Activated B cell treated with CpG ODN at 0.5 μM for 24 hours (primary cell): ENCODE results near the gene DCBLD2. TPM values are rescaled to one million over a fixed set of nuclear protein-coding genes. Genes with fewer than 3 reads are reported as not detected.

Experiments used
- ATAC-seq: fragments of 200-7000 bp; cut with Tn5 transposase; one replicate; pipeline ENCODE4 v1.10.0; 2021; ENCODE audit warnings: low read depth, mild to moderate bottlenecking, moderate library complexity
- CTCF ChIA-PET: fragments of 350-600 bp; sonication (Branson Sonifier 250); formaldehyde crosslinking; loops from one replicate; lab custom pipeline; 2021; ENCODE audit warnings: antibody characterized with exemption; lab: Charles Lee
- POLR2A ChIA-PET: fragments of 350-600 bp; sonication (Branson Sonifier 250); formaldehyde crosslinking; loops from one replicate; lab custom pipeline; 2021; ENCODE audit warnings: antibody characterized with exemption; lab: Charles Lee
- DNase-seq: peaks from one replicate; pipeline ENCODE4 v3.0.0; 2022
- H3K27ac Mint-ChIP-seq: one replicate; pipeline ENCODE4 v1.8.0; 2020; ENCODE audit warnings: mixed read lengths
- H3K27me3 Mint-ChIP-seq: one replicate; pipeline ENCODE4 v1.8.0; 2021; ENCODE audit warnings: mixed read lengths
- H3K36me3 Mint-ChIP-seq: one replicate; pipeline ENCODE4 v1.8.0; 2021; ENCODE audit warnings: low read depth, mixed read lengths
- H3K4me1 Mint-ChIP-seq: one replicate; pipeline ENCODE4 v1.8.0; 2021; ENCODE audit warnings: mixed read lengths
- H3K4me3 Mint-ChIP-seq: one replicate; pipeline ENCODE4 v1.8.0; 2020; ENCODE audit warnings: mild to moderate bottlenecking, mixed read lengths
- H3K9me3 Mint-ChIP-seq: one replicate; pipeline ENCODE4 v1.8.0; 2020; ENCODE audit warnings: mixed read lengths
- intact Hi-C: fragments of 100-400 bp; cut with micrococcal nuclease; formaldehyde crosslinking; loops from one replicate; pipeline ENCODE4 v1.15.1; 2024
- total RNA-seq: library from RNA; stranded (reverse); gene quantifications from 2 replicates; pipeline ENCODE4 v1.2.3, GENCODE V29; 2022
- TF ChIP-seq, protein P1 (sequence below): fragments of 200-600 bp; IDR thresholded peaks from one replicate; pipeline ENCODE4 v1.8.0; 2022; ENCODE audit warnings: antibody characterized with exemption, mild to moderate bottlenecking

DCBLD2 gene
- total RNA-seq, 1 donor from 2014 or later = 0.95 TPM

GRCh38 chr3:98754483-98754882, 147.0 kb downstream of the DCBLD2 start:
- H3K4me1 Mint-ChIP-seq = no peaks in the 10 kb centered on the region
- no peaks in the 10 kb centered on the region for H3K36me3 Mint-ChIP-seq

DNA sequence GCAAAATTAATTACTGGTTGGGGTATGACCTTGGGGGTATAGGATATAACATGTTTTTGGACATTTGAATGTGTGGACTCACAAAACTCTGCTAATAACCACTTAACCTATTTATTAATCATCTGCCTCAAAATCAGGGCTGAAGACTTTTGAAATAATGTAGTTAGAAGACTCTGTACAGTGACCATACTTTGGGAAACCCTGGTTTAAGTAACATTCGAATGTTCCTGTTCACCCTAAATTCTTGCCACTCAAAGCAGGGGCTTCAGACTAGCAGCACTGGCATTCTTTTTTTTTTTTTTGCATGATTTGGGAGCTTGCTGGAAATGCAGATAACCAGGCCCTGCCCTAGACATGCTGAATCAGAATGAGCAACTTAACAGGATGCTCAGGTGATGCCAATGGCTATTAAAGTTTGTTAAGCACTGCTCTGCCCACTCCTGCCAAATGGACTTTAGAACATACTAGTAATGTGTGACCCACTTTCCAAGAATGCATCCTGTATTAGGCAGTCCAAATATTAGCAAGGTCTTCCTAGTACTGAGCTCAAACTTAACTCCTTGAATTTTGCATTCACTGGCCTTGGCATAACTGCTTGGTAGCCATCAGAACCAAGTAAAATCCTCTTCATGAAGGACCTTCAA, 151.1 kb downstream of the DCBLD2 start:
- Mint-ChIP-seq H3K9me3 (no peaks in the 10 kb centered on the region), H3K27ac (no peak overlapping the region), H3K27me3 (peaks cover 10% of the 10 kb centered on the region), H3K4me1 (no peaks in the 10 kb centered on the region), H3K4me3 (no peak overlapping the region), H3K36me3 (no peaks in the 10 kb centered on the region)
- DNase-seq = no peak
- ChIA-PET POLR2A (no interaction called here), CTCF (no interaction called here)
- intact Hi-C loops = no loop called here
- no peak for ATAC-seq
- TF ChIP-seq, protein P1, sequence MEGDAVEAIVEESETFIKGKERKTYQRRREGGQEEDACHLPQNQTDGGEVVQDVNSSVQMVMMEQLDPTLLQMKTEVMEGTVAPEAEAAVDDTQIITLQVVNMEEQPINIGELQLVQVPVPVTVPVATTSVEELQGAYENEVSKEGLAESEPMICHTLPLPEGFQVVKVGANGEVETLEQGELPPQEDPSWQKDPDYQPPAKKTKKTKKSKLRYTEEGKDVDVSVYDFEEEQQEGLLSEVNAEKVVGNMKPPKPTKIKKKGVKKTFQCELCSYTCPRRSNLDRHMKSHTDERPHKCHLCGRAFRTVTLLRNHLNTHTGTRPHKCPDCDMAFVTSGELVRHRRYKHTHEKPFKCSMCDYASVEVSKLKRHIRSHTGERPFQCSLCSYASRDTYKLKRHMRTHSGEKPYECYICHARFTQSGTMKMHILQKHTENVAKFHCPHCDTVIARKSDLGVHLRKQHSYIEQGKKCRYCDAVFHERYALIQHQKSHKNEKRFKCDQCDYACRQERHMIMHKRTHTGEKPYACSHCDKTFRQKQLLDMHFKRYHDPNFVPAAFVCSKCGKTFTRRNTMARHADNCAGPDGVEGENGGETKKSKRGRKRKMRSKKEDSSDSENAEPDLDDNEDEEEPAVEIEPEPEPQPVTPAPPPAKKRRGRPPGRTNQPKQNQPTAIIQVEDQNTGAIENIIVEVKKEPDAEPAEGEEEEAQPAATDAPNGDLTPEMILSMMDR = no peak

More at GRCh38 chr3:98754483-98754882, 147.0 kb downstream of the DCBLD2 start:
- Mint-ChIP-seq H3K9me3 (no peaks in the 10 kb centered on the region), H3K27ac (no peak overlapping the region), H3K27me3 (peaks cover 9% of the 10 kb centered on the region), H3K4me3 (no peak overlapping the region)
- ATAC-seq (no peak), DNase-seq (no peak)
- TF ChIP-seq, protein P1 = no peak
- ChIA-PET CTCF (no interaction called here), POLR2A (no interaction called here)
- intact Hi-C loops = no loop called here

GRCh38 chr3:98746882-98747281, 154.6 kb downstream of the DCBLD2 start:
- no peaks in the 10 kb centered on the region for H3K36me3 Mint-ChIP-seq
- DNase-seq = no peak
- POLR2A ChIA-PET = no interaction called here
- peaks cover 5% of the 10 kb centered on the region for H3K27me3 Mint-ChIP-seq
- TF ChIP-seq, protein P1 = no peak
- H3K9me3 Mint-ChIP-seq = no peaks in the 10 kb centered on the region
- no peak overlapping the region for H3K27ac Mint-ChIP-seq
- no peak overlapping the region for H3K4me3 Mint-ChIP-seq
- CTCF ChIA-PET = no interaction called here
- H3K4me1 Mint-ChIP-seq = no peaks in the 10 kb centered on the region
- intact Hi-C loops = no loop called here
- no peak for ATAC-seq

GRCh38 chr3:98746122-98746521, 155.4 kb downstream of the DCBLD2 start:
- no peaks in the 10 kb centered on the region for H3K36me3 Mint-ChIP-seq
- intact Hi-C loops = no loop called here
- ATAC-seq (no peak), DNase-seq (no peak)
- no peak overlapping the region for H3K27ac Mint-ChIP-seq
- H3K9me3 Mint-ChIP-seq = no peaks in the 10 kb centered on the region
- H3K4me3 Mint-ChIP-seq = no peak overlapping the region
- TF ChIP-seq, protein P1 = no peak
- H3K27me3 Mint-ChIP-seq = peaks cover 6% of the 10 kb centered on the region
- ChIA-PET CTCF (no interaction called here), POLR2A (no interaction called here)
- no peaks in the 10 kb centered on the region for H3K4me1 Mint-ChIP-seq

Other genes starting within 250 kb of the DCBLD2 start
- not detected in 2 replicates for gene ST3GAL6, start 138.4 kb downstream of the DCBLD2 start, total RNA-seq